Measurements from ENCODE around the gene SAMD11.
A peak's percentile ranks its signal among the peaks of the same experiment; 100 is the strongest.
"Not testable (repeated sequence)": the region's sequence is repeated elsewhere in the genome, so short reads cannot be mapped to it uniquely, and the experiment has no call there.

SAMD11 gene

DNA sequence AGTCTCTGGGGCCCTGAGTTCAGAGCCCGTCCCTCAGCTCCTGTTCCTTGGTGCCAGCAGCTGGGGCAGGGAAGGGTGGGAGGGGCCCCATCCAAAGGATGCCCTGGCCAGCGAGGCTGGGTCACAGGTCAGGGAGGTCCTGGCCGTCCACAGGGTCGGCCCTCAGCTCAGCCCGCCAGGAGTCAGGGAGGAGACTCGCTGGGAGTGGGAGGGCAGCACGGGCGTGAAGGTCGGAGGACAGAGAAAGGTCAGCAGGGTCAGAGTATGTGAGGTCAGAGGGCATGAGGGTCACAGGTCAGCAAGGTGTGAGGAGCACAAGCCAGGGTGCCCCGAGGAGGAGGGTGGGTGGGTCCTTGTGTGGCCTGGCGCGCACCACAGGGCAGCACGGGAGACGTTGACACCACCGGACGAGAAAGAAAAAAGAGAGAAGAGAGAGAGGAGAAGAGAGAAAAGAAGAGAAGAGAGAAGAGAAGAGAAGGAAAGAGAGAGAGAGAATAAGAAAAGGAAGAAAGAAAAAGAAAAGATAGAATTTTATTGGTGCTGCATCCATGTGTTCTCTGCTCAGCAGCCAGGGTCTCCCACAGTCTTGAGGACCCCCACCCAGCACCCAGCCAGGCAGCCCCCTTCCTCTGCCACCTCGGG is 51.1 kb downstream of the SAMD11 start:
- DNase-seq (ENCODE audit: low spot score): no peak

DNA sequence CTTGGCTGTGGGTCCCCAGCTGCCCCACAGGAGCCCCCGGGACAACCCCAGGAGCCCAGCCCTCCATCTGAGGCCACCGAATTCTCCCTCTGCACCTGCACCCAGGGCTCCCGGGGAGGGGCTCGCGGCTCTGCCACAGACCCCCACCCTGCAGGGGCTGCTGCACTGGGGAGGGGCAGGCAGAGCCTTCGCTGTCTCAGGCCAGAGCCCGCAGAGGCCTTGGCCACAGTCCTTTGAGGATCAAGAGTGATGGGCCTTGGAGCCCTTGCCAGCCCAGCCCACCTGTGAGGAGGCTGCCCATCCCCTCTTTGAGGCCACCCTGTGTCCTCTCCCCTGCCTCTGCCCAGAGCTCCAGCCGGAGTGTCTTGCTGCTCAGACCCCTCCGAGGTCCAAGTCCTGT is 51.6 kb downstream of the SAMD11 start:
- no peak for DNase-seq (ENCODE audit: low spot score)

DNA sequence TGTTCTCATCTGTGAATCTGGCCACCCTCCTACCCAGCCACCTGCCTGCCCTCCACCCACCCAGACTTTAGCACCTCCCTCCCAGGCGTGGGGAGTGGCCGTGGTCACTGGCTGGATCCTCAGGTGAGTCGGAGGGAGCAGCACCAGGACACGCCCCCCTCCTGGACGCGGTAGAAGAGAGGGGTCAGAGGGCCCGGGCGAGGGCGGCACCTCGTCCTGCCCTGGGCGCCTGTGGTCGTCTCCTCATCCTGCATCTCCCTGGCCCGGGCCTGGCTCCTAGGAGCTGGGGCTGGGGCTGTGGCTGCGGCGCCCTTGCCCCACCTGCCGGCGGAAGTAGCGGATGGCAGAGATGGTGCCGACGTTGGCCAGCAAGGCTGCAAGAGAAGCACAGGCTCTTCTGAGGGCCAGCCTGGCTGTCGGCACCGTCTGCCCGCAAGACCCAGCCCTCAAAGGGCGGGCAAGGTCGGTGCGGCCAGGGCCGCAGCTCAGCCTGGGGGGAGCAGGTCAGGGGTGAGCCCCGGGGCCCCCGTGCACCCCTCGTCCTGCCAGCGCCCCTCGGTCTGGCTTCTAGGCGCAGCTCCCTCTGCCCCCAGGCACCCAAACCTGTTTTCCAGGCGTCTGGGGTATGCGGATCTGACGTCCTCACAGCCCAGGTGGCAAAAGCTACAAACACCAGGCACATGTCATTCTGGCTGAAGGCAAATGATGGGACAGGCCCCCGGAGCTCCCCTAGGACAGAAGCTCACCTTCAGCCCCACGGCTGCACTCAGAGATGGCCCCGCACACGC is 52.4 kb downstream of the SAMD11 start:
- peak; percentile 80 for DNase-seq (ENCODE audit: low spot score)

DNA sequence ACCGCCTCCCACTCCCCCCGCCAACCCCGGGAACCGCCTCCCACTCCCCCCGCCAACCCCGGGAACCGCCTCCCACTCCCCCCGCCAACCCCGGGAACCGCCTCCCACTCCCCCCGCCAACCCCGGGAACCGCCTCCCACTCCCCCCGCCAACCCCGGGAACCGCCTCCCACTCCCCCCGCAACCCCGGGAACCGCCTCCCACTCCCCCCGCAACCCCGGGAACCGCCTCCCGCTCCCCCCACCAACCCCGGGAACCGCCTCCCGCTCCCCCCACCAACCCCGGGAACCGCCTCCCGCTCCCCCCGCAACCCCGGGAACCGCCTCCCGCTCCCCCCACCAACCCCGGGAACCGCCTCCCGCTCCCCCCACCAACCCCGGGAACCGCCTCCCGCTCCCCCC is 53.1 kb downstream of the SAMD11 start:
- DNase-seq (ENCODE audit: low spot score): not testable (repeated sequence)

DNA sequence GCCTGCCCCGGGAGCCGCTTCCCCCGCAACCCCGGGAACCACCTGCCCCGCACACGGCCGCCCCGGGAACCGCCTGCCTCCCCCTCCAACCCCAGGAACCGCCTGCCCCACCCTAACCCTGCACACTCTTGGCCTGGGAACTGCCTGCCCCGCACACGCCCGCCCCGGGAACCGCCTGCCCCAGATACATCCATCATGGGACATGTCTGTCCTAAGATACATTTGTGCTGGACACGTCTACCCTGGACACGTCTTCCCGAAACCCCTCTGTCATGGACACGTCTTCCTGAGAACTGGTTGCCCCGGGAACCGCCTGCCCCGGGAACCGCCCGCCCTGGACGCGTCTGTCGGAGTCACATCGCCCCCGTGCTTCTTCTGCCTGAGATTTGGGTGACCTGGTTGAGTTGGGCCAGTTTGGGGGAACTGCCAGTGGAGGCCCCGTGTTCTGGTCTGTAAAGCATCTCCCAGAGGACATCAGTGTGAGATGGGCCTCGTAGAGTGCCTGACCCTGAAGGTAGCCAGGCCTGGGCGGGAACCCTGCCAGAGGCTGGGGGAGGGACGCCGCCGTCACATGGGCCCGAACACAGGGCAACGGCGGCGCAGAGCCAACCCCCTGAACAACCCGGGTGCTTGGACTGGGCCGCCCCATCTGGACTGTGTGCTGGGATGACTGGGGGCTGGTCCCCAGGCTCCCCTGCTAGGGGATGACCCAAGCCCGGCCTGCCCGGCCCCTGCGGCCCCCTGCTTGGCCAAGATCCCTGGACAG is 54.5 kb downstream of the SAMD11 start:
- DNase-seq (ENCODE audit: low spot score): no peak

DNA sequence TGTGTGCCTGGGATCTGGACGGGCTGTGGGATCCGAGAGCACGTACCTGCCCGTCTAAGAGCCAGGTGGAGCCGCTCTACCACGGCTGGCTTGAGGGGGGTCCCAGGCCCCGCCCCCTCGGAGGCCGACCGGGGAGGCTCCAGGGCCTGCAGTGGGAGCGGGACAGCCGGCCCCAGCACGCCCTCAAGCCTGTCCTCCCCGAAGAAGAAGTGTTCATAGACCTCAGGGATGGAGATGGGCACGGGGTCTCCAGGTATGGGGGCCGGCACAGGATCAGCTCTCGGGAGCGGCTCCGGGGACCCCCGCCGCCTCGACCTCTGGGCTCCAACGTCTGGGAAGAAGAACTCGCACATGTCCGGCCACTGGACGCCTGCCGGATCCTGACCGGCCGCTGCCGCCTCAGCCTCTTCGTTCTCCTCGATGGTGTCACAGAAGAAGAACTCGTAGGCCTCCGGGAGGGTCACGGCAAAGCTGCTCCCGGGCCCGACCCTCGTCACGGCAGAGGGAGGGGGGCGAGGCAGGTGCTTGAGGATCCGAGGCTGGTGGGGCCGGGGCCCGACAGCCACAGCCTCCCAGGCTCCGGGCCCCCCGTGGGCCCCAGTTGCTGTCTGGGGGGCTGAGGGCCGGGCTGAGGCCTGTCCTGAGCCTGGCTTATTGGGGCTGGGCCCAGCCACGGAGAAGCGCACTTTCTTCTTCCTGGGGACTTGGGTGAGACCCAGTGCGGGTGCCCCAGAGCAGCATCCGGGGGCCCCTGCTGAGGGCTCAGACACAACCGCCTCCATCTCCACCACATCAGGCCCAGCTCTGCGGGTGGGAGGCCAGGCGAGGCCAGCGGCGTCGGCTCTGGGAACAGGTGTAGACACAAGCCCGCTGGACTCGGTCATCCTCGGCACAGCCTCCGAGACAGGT is 55.4 kb downstream of the SAMD11 start:
- no peak for DNase-seq (ENCODE audit: low spot score)

DNA sequence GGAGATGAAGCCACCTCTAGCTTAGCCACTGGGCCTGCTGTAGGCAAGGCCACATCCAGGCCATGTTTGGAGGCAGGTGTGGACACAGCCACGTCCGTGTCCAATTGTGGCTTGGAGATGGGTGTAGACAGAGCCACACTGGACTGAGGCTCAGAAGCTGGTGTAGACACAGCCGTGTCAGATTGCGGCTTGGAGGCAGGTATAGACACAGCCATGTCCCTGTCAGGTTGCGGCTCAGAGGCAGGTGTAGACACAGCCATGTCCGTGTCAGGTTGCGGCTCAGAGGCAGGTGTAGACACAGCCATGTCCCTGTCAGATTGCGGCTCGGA is 56.0 kb downstream of the SAMD11 start:
- DNase-seq (ENCODE audit: low spot score): no peak

DNA sequence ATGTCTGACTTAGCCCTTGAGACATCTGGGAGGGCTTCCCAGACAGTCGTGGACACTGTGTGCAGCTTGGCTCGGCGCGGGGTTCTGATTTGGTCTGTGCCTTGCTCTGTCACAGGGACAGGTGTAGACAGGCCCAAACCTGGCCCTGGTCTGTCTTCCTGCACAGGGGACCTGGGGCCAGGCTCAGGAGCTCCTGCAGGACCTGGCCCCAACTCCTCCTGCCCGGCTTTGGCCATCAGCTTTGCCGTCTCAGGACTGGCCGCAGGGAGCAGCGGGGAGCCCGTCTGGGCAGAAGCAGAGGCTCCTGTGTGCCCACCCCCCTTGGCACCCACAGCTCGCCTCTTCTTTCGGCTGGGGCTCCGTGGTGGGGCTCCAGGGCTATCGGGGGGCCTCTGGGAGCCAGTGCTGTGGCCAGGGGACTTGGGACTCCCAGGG is 56.4 kb downstream of the SAMD11 start:
- no peak for DNase-seq (ENCODE audit: low spot score)

DNA sequence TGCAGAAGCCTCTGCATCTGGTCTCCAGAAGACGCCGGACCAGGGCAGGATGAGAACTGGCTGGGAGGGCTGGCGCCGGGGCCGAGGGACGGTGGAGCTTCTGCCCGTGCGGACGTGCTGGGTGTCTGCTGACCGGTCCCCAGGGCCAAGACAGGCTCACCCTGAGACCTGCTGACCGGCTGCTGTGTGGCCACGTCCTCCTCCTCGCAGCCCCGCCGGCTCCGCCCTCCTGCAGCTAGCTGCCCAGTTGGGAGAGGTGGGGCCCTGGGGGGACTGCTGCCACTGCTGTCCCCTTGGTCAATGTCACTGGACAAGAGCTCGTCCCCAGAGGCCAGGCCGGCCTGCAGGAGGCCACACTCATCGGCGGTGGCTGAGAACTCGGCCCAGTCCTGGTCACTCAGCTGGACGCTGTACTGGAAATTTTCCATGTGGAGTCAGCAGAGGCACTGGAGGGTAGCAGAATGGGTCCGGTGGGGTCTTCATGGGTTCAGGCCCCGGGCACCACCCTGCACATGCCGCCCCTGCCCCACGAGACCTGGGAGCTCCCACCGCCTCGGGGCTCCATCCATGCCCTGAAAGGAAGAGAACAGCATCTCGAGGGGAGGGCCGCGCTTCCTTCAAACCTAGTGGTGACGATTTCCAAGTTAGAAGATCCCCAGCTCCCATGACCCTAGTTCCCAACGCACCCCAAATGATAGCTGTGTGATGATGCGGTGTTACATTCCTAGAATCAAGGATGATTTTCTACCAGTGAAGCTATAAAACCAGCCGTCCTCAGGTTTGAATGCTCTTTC is 57.1 kb downstream of the SAMD11 start:
- DNase-seq (ENCODE audit: low spot score): no peak

DNA sequence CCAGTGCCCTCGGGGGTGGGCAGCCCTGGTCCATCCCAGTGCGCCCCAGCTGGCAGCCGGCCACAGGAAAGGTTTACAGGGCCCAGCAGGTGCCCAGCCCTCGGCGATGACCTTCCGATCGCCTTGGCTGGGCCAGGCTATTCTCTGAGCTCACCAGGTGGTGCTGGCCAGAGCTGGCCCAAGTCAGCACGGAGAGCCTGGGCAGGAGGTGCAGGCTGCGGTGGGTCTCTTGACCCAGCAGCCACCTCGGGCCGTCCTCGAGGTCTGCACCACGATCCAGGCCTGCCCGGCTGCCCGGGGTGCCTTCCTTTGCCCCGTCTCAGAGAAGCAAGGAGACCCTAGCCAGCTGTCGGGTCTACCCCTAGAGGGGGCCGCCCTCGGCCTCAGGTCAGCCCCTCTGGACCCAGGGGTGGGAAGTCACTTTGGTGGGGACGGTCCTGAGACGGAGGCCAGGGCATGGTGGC is 57.8 kb downstream of the SAMD11 start:
- DNase-seq (ENCODE audit: low spot score): no peak

DNA sequence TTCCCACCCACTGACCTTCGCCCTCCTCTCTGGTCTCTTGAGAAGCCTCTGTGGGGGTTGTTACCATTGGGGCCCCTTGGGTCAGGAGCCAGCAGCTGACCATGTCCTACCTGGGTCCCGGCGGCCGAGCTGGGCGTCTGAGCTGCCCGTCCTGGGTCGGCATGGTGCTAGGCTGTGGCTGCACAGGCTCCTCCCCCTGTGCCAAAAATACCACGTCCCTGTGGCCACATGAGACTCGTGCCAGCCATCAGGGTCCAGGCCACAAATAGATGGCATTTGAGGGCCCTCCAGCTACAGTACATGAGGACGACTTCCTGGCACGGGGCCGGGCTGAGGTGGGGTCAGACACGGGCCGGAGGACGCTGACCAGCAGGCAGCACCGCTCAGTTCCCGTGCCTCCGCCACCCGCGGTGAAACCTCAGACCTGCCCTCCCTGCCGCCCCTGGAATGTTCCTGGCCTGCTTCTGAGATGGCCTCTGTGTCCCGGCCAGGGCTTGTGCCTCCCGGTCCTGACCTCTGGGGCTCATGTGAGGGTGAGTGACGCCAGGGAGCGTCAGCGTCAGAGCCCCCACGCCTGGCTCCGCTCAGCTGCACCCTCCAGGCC is 58.3 kb downstream of the SAMD11 start, which contains the start of gene PERM1:
TSS of gene PERM1 (minus strand) at position 139 of the 604 bp plus-strand sequence. CDS start 1,064 bp downstream, outside the sequence.
- no peak for DNase-seq (ENCODE audit: low spot score)

DNA sequence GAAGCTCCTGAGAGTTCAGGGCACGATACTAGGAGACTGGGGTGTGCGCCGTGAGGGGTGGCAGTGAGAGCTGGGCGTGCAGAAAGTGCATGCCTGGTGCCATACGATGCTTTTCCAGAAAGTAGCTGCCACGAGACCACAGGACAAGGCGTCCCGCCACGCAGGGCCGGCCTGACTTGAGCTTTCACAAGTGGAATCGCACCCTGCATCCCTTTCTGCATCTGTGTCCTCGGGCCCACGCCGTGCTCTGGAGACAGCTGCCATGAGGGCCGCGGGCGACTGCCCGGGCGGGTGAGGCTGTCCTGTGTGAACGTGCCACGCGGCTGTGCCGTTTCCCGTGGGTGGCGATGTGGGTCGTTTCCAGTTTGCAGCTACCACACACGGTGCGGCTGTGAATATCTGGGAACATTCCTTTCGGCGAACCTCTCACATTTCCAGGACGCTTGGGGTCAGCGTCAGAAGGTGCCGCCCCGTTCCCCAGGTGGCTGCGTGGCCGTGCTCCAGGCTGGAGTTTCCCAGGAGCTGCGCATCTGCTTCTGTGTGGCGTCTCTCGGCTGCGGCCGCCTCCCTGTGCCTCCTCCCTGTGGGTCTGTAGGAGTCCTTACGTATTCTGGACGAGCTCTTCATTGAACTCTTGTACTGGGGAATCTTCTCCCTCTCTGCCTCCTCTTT is 59.2 kb downstream of the SAMD11 start:
- no peak for DNase-seq (ENCODE audit: low spot score)

DNA sequence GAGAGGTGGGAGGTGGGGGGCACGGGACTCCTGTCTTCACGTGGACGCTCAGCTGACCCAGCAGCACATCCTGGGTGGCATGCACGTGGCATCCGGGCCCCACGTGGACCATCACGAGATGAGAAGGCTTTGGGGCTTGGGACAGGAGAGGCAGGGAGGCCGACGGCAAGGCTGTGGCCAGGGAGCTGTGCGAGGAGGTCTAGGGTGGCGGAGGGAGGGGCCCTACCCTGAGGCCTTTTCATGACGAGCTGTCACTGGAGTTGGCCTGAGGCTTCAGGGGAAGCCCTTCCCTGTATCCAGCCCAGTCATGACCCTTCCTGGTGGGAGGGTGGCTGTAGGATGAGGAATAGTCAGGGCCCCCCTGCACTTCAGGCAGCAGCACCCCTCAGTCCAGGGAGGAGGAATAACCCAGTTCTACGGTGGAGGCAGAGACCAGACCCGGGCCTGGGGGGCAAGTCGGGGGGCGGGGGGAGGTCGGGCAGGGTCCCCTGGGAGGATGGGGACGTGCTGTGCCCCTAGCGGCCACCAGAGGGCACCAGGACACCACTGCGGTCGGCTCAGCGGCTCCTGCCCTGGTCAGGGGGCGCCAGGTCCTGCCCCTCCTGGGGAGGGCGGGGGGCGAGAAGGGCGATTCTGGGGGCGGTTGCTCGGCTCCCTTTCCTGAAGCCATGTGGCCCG is 60.2 kb downstream of the SAMD11 start:
- DNase-seq (ENCODE audit: low spot score): no peak

DNA sequence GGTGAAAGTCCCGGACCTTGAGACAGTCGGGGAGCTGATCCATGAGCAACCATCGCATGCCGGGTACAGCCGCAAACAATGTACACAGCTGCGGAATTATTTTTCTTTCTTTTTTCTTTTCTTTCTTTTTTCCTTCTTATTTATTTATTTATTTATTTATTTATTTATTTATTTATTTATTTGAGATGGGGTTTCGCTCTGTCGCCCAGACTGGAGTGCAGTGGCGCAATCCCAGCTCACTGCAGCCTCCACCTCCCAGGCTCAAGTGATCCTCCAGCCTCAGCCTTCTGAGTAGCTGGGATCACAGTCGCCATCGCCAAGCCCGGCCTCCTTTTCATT is 60.7 kb downstream of the SAMD11 start:
- DNase-seq (ENCODE audit: low spot score): no peak

DNA sequence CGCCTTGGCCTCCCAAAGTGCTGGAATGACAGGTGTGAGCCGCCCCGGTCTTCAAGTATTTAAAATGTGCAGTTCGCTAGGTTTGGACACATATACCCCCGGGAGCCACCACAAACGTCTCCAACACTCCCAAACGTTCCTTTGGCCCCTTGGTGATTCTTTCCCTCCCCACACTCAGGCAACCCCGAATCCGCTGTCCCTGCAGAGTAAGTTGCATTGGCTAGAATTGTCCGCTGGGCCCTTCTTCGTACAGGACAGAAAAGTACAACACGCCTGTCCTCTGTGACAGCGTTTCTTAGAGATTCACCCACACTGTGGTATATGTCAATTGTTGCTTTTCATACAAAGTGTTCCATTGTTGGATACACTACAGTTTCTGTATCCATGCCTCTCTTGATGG is 61.4 kb downstream of the SAMD11 start:
- DNase-seq (ENCODE audit: low spot score): no peak

DNA sequence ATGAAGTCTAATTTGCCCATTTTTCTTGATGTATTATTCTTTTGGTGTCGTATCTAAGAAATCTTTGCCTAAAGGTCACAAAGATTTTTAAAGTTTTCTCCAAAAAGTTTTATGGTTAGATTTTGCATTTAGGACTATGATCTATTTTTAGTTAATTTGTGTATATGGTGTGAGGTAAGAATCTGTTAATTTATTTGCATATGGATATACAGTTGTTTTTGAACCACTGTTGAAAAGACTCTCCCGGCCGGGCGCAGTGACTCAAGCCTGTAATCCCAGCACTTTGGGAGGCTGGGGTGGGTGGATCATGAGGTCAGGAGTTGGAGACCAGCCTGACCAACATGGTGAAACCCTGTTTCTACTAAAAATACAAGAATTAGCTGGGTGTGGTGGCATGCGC is 64.3 kb downstream of the SAMD11 start:
- not testable (repeated sequence) for DNase-seq (ENCODE audit: low spot score)

DNA sequence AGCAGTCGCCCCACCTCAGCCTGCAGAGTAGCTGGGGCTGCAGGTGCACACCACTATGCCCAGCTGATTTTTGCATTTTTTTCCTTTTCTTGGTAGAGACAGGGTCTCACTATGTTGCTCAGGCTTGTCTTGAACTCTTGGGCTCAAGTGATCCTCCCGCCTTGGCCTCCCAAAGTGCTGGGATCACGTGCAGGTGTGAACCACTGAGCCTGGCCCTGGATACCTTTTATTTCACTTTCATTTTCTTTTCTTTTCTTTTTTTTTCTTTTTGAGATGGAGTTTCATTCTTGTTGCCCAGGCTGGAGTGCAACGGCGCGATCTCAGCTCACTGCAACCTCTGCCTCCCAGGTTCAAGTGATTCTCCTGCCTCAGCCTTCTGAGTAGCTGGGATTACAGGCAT is 67.6 kb downstream of the SAMD11 start:
- not testable (repeated sequence) for DNase-seq (ENCODE audit: low spot score)

DNA sequence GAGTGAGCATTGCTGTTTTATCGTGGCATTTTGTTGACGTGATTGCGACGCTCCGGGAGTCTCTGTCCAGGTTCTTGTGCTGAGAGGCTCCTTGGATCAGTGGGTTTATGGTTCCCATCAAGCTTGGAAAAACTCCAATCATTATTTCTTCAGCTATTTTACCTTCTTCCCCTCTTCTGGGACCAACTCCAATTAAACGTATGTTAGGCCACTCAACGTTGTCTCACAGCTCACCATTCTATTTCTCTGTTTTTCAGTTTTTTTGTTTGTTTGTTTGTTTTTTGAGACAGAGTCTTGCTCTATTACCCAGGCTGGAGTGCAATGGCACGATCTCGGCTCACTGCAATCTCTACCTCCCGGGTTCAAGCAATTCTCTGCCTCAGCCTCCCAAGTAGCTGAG is 68.2 kb downstream of the SAMD11 start:
- no peak for DNase-seq (ENCODE audit: low spot score)

DNA sequence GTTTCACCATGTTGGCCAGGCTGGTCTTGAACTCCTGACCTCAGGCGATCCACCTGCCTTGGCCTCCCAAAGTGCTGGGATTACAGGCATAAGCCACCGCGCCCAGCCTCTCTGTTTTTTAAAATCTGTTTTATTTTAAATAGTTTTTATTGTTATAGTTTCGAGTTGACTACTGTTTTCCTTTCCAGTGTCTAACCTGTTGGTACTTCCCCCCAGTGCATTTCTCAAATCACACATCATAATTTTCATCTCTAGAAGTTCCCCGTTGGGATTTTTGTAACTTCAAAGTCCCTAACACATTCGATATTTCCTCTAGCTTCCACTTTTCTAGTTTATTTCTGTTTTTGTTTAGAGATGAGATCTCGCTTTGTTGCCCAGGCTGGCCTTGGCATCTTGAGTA is 68.6 kb downstream of the SAMD11 start:
- no peak for DNase-seq (ENCODE audit: low spot score)
